Gastroesophageal sphincter (tissue), 4 donors: ENCODE data around the gene CDKAL1. TPM values are rescaled to one million over a fixed set of nuclear protein-coding genes. Genes with fewer than 3 reads are reported as not detected.

Experiments
- ATAC-seq: fragments of 150-250 bp; one replicate; pipeline ENCODE4 v1.9.1; 2016; ENCODE audit warnings: mild to moderate bottlenecking, moderate library complexity
- H3K27ac ChIP-seq, 4 donors: fragments of 200-600 bp; sonication (generic) in 3 of 4; 1 replicate in 3 of 4; 2 replicates in 1 of 4; pipeline ENCODE4 v1.5.1; 2016 to 2019
- H3K27me3 ChIP-seq: fragments of 200-600 bp; sonication (generic); one replicate; pipeline ENCODE4 v1.5.1; 2019
- H3K36me3 ChIP-seq, 2 donors: fragments of 200-600 bp; sonication (generic); one replicate each; pipeline ENCODE4 v1.5.1; 2019; ENCODE audit warnings: control low read depth in 1 of 2
- H3K4me1 ChIP-seq, 3 donors: fragments of 200-600 bp; sonication (generic); 1 replicate in 2 of 3; 2 replicates in 1 of 3; pipeline ENCODE4 v1.5.1; 2016 to 2019; ENCODE audit warnings: control low read depth in 2 of 3
- H3K4me3 ChIP-seq, 2 donors: fragments of 200-600 bp; sonication (generic); one replicate each; pipeline ENCODE4 v1.5.1; 2019; ENCODE audit warnings: mild to moderate bottlenecking in 1 of 2, moderate library complexity in 1 of 2
- H3K9me3 ChIP-seq, 3 donors: fragments of 200-600 bp; sonication (generic); one replicate each; pipeline ENCODE4 v1.5.1; 2017 to 2019; ENCODE audit warnings: control low read depth in 2 of 3
- CTCF ChIP-seq, 4 experiments: fragments of 200-600 bp in 2 of 4; fragments of 450-650 bp in 2 of 4; sonication (generic) in 1 of 4; IDR thresholded peaks; one replicate each; pipeline ENCODE4 v1.5.1; 2017 to 2019; ENCODE audit warnings: antibody characterized with exemption in 4 of 4, mild to moderate bottlenecking in 2 of 4, moderate library complexity in 2 of 4
- EP300 ChIP-seq: sonication (generic); formaldehyde crosslinking; IDR thresholded peaks from one replicate; pipeline ENCODE4 v1.6.1; 2017; ENCODE audit warnings: antibody characterized with exemption, mild to moderate bottlenecking
- POLR2A ChIP-seq, 2 donors: fragments of 450-650 bp; IDR thresholded peaks; one replicate each; pipeline ENCODE4 v1.6.1; 2017; ENCODE audit warnings: antibody characterized with exemption in 2 of 2, mild to moderate bottlenecking in 2 of 2, moderate library complexity in 1 of 2
- POLR2AphosphoS5 ChIP-seq: sonication (generic); formaldehyde crosslinking; IDR thresholded peaks from one replicate; pipeline ENCODE4 v1.6.1; 2017; ENCODE audit warnings: antibody characterized with exemption
- WGBS, 2 donors: methylation state at CpG; one replicate each; pipeline ENCODE4 v1.1.5; 2018; ENCODE audit warnings: low coverage in 1 of 2; 5-methylcytosine and 5-hydroxymethylcytosine counted together
- total RNA-seq, 4 donors: library from RNA; depleted of rRNA; stranded (reverse); fragments of >200 nt; gene quantifications; one replicate each; pipeline ENCODE4 v1.1.0, GENCODE V29; 2016

Gene CDKAL1
- total RNA-seq, 4 donors from 2014 or later = 10.9 to 17.9 (median 15.0) TPM

GRCh38 chr6:20814494-20814893 lies 280.2 kb downstream of the CDKAL1 start:
- Histone ChIP-seq H3K4me1 (peaks cover 0 to 12% (median 0%) of the 10 kb centered on the region in 3 donors), H3K9me3 (peaks cover 0 to 5% (median 0%) of the 10 kb centered on the region in 3 donors), H3K4me3 (no peak overlapping the region), H3K27ac (no peak overlapping the region), H3K27me3 (no peaks in the 10 kb centered on the region), H3K36me3 (no peaks in the 10 kb centered on the region)
- TF ChIP-seq POLR2A (IDR thresholded peaks at IDR 0.05) (no peak), CTCF (IDR thresholded peaks at IDR 0.05) (no peak)
- 93 to 100% methylated on average over 4 of the region's 4 CpGs for WGBS, 2 donors
- ATAC-seq = no peak

- TF ChIP-seq POLR2A (IDR thresholded peaks at IDR 0.05) = no peak
- no peak for TF ChIP-seq POLR2AphosphoS5
- TF ChIP-seq EP300 = no peak
- no peak for TF ChIP-seq CTCF (IDR thresholded peaks at IDR 0.05)
- no CpG with 5 or more reads among the region's 1 CpG for WGBS, 2 donors
- no peak for ATAC-seq
These were observed 281.9 kb downstream of the CDKAL1 start for GRCh38 chr6:20816126-20816525.

GRCh38 chr6:20817806-20818320 lies 283.6 kb downstream of the CDKAL1 start:
- no peaks in the 10 kb centered on the region for H3K36me3 ChIP-seq
- H3K9me3 ChIP-seq = peaks cover 0 to 5% (median 0%) of the 10 kb centered on the region in 3 donors
- TF ChIP-seq POLR2AphosphoS5 = no peak
- TF ChIP-seq EP300 = no peak
- no peak for TF ChIP-seq CTCF (IDR thresholded peaks at IDR 0.05)
- TF ChIP-seq POLR2A (IDR thresholded peaks at IDR 0.05) = no peak
- ATAC-seq = no peak
- WGBS, 2 donors = 96% methylated on average over 2 of the region's 2 CpGs
- H3K4me3 ChIP-seq = no peak overlapping the region
- no peaks in the 10 kb centered on the region for H3K4me1 ChIP-seq
- no peaks in the 10 kb centered on the region for H3K27me3 ChIP-seq
- no peak overlapping the region for H3K27ac ChIP-seq

More at GRCh38 chr6:20816126-20816525, 281.9 kb downstream of the CDKAL1 start:
- Histone ChIP-seq H3K4me3 (no peak overlapping the region), H3K27me3 (no peaks in the 10 kb centered on the region), H3K36me3 (no peaks in the 10 kb centered on the region), H3K9me3 (peaks cover 0 to 5% (median 0%) of the 10 kb centered on the region in 3 donors), H3K4me1 (peaks cover 0 to 4% (median 0%) of the 10 kb centered on the region in 3 donors), H3K27ac (no peak overlapping the region)

GRCh38 chr6:20819774-20820400 lies 285.6 kb downstream of the CDKAL1 start:
- Histone ChIP-seq H3K27ac (no peak overlapping the region), H3K27me3 (no peaks in the 10 kb centered on the region), H3K36me3 (no peaks in the 10 kb centered on the region), H3K9me3 (no peaks in the 10 kb centered on the region), H3K4me1 (no peaks in the 10 kb centered on the region), H3K4me3 (no peak overlapping the region)
- 98 to 100% methylated on average over 5 to 7 of the region's 7 CpGs for WGBS, 2 donors
- TF ChIP-seq POLR2AphosphoS5 = no peak
- TF ChIP-seq CTCF (IDR thresholded peaks at IDR 0.05) = no peak
- no peak for TF ChIP-seq EP300
- TF ChIP-seq POLR2A (IDR thresholded peaks at IDR 0.05) = no peak
- no peak for ATAC-seq

- Histone ChIP-seq H3K27me3 (no peaks in the 10 kb centered on the region), H3K4me3 (no peak overlapping the region), H3K36me3 (peaks cover 0 to 3% of the 10 kb centered on the region in 2 donors), H3K27ac (no peak overlapping the region), H3K9me3 (no peaks in the 10 kb centered on the region), H3K4me1 (peaks cover 0 to 6% (median 0%) of the 10 kb centered on the region in 3 donors)
- 67 to 69% methylated on average over 6 of the region's 6 CpGs for WGBS, 2 donors
- ATAC-seq = no peak
- no peak for TF ChIP-seq POLR2AphosphoS5
These were observed 292.1 kb downstream of the CDKAL1 start for GRCh38 chr6:20826378-20826777.
